ENCODE results near the gene HOXA11. TPM values are rescaled to one million over a fixed set of nuclear protein-coding genes. Genes with fewer than 3 reads are reported as not detected.
A peak's percentile ranks its signal among the peaks of the same experiment; 100 is the strongest.

Gene HOXA11
- total RNA-seq, 1 donor from 2014 or later, result 4.2 TPM

DNA sequence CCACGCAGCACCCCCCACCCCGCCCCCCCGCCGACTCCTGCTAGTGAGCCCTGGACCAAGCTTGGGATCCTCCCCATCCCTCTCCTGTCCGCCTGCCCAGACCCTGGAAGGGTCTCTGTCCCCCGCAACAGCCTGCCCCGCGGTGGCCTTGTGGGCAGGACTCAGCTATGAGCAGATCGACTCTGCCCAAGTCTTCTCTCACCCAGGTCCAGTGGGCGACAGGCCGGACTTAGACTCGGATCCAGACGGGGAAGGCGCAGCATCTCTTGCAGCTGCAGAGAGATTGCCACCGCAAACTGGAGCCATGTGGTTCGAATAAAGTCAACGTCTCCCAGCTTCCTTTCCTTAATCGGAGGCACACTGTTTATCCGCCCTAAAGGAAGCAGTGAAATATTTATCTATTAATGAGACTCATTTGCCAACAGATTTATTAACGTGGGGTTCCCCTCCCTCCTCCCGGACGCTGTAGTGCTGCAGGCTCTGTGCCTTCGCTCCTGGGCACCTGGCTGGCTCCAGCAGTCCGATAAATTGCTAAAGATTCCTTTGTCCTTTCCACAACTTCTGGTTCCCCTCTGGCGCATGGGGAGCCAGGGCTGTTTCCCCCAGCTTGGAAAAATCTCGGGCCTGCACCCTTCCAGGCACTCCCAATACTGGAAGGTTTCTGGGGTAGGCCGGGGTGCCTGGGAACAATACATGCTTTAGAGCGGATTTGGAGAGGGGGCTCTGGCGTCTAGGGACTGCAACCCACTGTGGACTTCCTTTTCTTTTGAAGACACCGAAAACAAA, 27.9 kb downstream of the HOXA11 start:
- Mint-ChIP-seq H3K4me3 (peak overlapping the region; percentile 70), H3K27me3 (ENCODE audit: low read depth) (peaks cover 80% of the 10 kb centered on the region), H3K9me3 (no peaks in the 10 kb centered on the region), H3K27ac (peak overlapping the region; percentile 81), H3K4me1 (peaks cover 61% of the 10 kb centered on the region), H3K36me3 (peaks cover 10% of the 10 kb centered on the region)
- DNase-seq (ENCODE audit: low spot score in 2 of 2, unreplicated experiment in 2 of 2), result peak in 1 of 2 experiments; percentile 43
- TF ChIP-seq CTCF (IDR thresholded peaks at IDR 0.05; ENCODE audit: unreplicated experiment), result no peak

DNA sequence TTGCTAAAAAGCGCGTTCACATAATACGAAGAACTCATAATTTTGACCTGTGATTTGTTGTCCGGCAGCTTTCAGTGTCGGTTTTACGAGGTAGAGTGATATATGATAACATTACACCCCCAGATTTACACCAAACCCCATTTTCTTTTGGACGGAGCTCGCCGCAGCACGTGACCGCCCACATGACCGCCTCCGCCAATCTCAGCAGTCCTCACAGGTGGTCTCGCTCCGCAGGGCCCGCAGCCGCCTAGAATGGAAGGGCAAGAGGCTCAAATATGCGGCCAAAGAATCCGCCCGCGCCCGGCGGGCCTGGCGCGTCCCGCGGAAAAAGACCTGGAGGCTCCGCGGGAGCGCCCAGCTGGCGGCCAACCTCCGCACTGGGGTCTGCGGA, 28.5 kb downstream of the HOXA11 start, which contains the start of gene HOXA7:
HOXA7 (minus strand) TSS at position 168 of the 391 bp plus-strand sequence; CDS start at position 38, 130 bp downstream.
- Mint-ChIP-seq H3K27ac (peak within 1 kb of the TSS; percentile 96), H3K4me1 (peaks cover 60% of the 10 kb centered on the region), H3K9me3 (no peaks in the 10 kb centered on the region), H3K27me3 (ENCODE audit: low read depth) (peaks cover 81% of the 10 kb centered on the region), H3K36me3 (peaks cover 13% of the 10 kb centered on the region), H3K4me3 (peak within 1 kb of the TSS; percentile 87)
- no peak for TF ChIP-seq CTCF (IDR thresholded peaks at IDR 0.05; ENCODE audit: unreplicated experiment)
- peak in 1 of 2 experiments; percentile 85 for DNase-seq (ENCODE audit: low spot score in 2 of 2, unreplicated experiment in 2 of 2)

DNA sequence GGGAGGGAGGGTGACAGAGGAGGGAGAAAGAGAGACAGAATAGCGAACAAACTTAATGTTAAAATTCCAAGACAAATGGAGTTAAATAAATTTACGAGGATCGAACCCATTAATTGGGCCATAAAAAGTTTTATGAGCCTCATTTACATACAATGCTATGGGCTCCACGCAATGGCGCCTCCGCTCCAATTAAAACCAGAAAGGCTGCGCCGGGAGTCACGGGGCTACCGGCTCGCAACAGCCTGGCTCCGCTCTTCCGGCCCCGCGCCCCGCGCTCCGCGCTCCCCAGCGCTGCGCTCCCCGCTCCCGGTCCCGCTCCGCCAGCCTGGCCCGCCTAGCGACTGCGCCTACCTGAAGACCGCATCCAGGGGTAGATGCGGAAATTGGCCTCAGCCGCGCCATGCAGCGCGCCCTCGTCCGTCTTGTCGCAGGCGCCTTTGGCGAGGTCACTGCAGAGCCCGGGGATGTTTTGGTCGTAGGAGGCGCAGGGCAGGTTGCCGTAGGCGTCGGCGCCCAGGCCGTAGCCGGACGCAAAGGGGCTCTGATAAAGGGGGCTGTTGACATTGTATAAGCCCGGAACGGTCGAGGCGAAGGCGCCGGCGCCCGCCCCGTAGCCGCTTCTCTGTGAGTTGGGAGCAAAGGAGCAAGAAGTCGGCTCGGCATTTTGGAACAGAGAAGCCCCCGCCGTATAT, 29.1 kb downstream of the HOXA11 start:
- DNase-seq (ENCODE audit: low spot score in 2 of 2, unreplicated experiment in 2 of 2), result peak in 1 of 2 experiments; percentile 64
- Mint-ChIP-seq H3K9me3 (no peaks in the 10 kb centered on the region), H3K27ac (peak overlapping the region; percentile 96), H3K36me3 (peaks cover 13% of the 10 kb centered on the region), H3K4me1 (peaks cover 61% of the 10 kb centered on the region), H3K4me3 (peak overlapping the region; percentile 87), H3K27me3 (ENCODE audit: low read depth) (peaks cover 82% of the 10 kb centered on the region)
- TF ChIP-seq CTCF (IDR thresholded peaks at IDR 0.05; ENCODE audit: unreplicated experiment), result no peak

DNA sequence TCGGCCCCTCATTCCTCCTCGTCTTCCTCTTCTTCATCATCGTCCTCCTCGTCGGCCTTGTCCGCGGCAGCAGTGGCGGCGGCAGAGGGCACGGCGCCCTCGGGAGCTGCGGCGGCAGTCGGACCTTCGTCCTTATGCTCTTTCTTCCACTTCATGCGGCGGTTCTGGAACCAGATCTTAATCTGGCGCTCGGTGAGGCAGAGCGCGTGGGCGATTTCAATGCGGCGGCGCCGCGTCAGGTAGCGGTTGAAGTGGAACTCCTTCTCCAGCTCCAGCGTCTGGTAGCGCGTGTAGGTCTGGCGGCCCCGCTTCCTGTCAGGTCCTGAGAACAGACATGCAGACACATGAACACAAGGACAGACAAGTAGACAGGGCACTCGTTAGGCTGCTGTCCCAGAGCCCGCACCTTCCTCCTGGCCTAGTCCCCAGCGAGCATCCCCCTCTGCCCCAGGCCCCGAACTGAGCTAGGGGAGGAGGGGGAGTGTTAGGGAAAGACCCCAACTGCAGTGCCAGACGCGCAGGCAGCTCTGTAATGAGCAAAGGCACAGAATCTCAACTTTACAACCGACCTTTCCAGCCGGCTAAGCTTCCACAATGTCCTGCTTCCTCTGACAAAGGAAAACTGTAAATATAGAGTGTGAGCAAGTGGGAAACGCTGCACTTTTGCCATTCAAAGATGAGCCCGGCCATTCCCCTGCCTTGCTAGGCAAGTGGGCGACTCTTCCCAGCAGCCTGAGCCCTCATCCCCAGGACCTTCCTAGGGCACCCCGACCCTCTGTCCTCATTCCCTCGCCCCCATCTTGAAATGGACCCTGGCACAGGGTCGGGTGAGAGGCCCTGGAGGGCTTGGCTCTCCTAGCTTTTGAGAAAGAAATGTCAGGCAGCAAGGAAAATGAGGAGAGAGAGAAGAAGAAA, 29.9 kb downstream of the HOXA11 start:
- DNase-seq (ENCODE audit: low spot score in 2 of 2, unreplicated experiment in 2 of 2), result peak in 1 of 2 experiments; percentile 57
- Mint-ChIP-seq H3K36me3 (peaks cover 13% of the 10 kb centered on the region), H3K27ac (peak overlapping the region; percentile 96), H3K27me3 (ENCODE audit: low read depth) (peaks cover 81% of the 10 kb centered on the region), H3K4me3 (peak overlapping the region; percentile 87), H3K4me1 (peaks cover 64% of the 10 kb centered on the region), H3K9me3 (no peaks in the 10 kb centered on the region)
- TF ChIP-seq CTCF (IDR thresholded peaks at IDR 0.05; ENCODE audit: unreplicated experiment), result no peak

DNA sequence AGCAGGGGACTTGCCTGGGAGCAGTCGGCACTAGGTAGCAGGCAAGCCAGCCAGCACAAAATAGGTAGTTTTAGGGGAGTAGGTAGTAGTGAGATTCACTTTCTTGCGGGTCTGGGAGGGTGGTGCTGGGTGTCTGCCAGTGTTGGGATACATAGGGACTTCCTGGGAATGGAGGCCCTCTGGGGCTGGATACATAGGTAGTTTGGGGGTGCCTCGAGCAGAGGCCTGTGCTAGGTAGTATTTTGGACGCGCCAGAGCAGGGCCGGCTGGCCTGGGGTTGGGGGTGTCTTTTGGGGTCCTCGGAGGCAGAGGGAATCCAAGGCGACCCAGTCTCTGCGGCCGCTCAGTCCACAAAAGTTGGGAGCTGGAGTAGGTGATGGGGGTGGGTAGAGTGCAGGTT, 30.7 kb downstream of the HOXA11 start:
- Mint-ChIP-seq H3K36me3 (peaks cover 13% of the 10 kb centered on the region), H3K27me3 (ENCODE audit: low read depth) (peaks cover 74% of the 10 kb centered on the region), H3K4me3 (peak overlapping the region; percentile 87), H3K27ac (peak overlapping the region; percentile 96), H3K4me1 (peaks cover 67% of the 10 kb centered on the region), H3K9me3 (no peaks in the 10 kb centered on the region)
- peak in 1 of 2 experiments; percentile 37 for DNase-seq (ENCODE audit: low spot score in 2 of 2, unreplicated experiment in 2 of 2)
- TF ChIP-seq CTCF (IDR thresholded peaks at IDR 0.05; ENCODE audit: unreplicated experiment), result no peak

Measured in mesothelial cell of epicardium (in vitro differentiated cells).